Endodermal cell (in vitro differentiated cells): Measurements from ENCODE around the gene VAC14. TPM values are rescaled to one million over a fixed set of nuclear protein-coding genes. Genes with fewer than 3 reads are reported as not detected.
A peak's percentile ranks its signal among the peaks of the same experiment; 100 is the strongest.

ENCODE experiments used
- DNase-seq: peaks from one replicate; pipeline ENCODE4 v3.0.0-alpha.2; 2017
- H3K27ac ChIP-seq: 2 replicates; pipeline ENCODE4 v1.5.1; 2013; ENCODE audit warnings: mild to moderate bottlenecking, low read depth, low read length, moderate library complexity
- H3K27me3 ChIP-seq: 2 replicates; pipeline ENCODE4 v1.6.1; 2013; ENCODE audit warnings: mild to moderate bottlenecking, low read length, moderate library complexity; ENCODE audit not compliant: insufficient read depth, control insufficient read depth, poor library complexity, severe bottlenecking
- H3K36me3 ChIP-seq: 2 replicates; pipeline ENCODE4 v1.7.0; 2013; ENCODE audit warnings: mild to moderate bottlenecking, low read length, moderate library complexity; ENCODE audit not compliant: control insufficient read depth, insufficient read depth
- H3K4me1 ChIP-seq: one replicate; pipeline ENCODE4 v1.7.0; 2013; ENCODE audit warnings: low read length; ENCODE audit not compliant: control insufficient read depth, insufficient read depth
- H3K4me3 ChIP-seq: 2 replicates; pipeline ENCODE4 v1.5.1; 2013; ENCODE audit warnings: mild to moderate bottlenecking, low read length, moderate library complexity
- H3K9ac ChIP-seq: 2 replicates; pipeline ENCODE4 v1.6.1; 2013; ENCODE audit warnings: mild to moderate bottlenecking, low read length, moderate library complexity; ENCODE audit not compliant: poor library complexity, severe bottlenecking; ENCODE audit errors: extremely low read depth
- H3K9me3 ChIP-seq: 2 replicates; pipeline ENCODE4 v1.6.1; 2013; ENCODE audit warnings: mild to moderate bottlenecking, low read length, moderate library complexity; ENCODE audit not compliant: control insufficient read depth
- H3K27ac Mint-ChIP-seq: 2 replicates; pipeline ENCODE4 v1.8.0; 2020; ENCODE audit warnings: mixed read lengths
- H3K27me3 Mint-ChIP-seq: 2 replicates; pipeline ENCODE4 v1.8.0; 2021; ENCODE audit warnings: mild to moderate bottlenecking, mixed read lengths; ENCODE audit not compliant: insufficient read depth
- H3K36me3 Mint-ChIP-seq: 2 replicates; pipeline ENCODE4 v1.8.0; 2020; ENCODE audit warnings: low read depth, mixed read lengths
- H3K4me1 Mint-ChIP-seq: 2 replicates; pipeline ENCODE4 v1.8.0; 2020; ENCODE audit warnings: mixed read lengths
- H3K4me3 Mint-ChIP-seq: 2 replicates; pipeline ENCODE4 v1.8.0; 2020; ENCODE audit warnings: mild to moderate bottlenecking, moderate library complexity, mixed read lengths
- H3K9me3 Mint-ChIP-seq: 2 replicates; pipeline ENCODE4 v1.8.0; 2020; ENCODE audit warnings: mild to moderate bottlenecking, mixed read lengths
- CTCF ChIP-seq: fragments of 200-600 bp; sonication (generic); conservative IDR thresholded peaks from 2 replicates; pipeline ENCODE4 v1.5.0; 2021; ENCODE audit warnings: antibody characterized with exemption, mild to moderate bottlenecking
- WGBS, 2 experiments: methylation state at CpG; one replicate each; pipeline versions ENCODE4 v1.1.5 to v1.1.7; 2013; ENCODE audit warnings: missing lambda C conversion rate in 2 of 2, mixed read lengths in 1 of 2; ENCODE audit not compliant: insufficient coverage in 1 of 2, insufficient read length in 1 of 2; 5-methylcytosine and 5-hydroxymethylcytosine counted together
- total RNA-seq, 2 donors: library from RNA; stranded (reverse); fragmentation: NEBNext Ultra II Directional in 1 of 2; extraction: Animal tissue kit (Norgen Biotek cat#: 25700) in 1 of 2; gene quantifications; 2 replicates in 1 of 2; 3 replicates in 1 of 2; pipeline ENCODE4 v1.2.1, GENCODE V29; 2021

The VAC14 gene
- total RNA-seq, 2 donors from 2014 or later: 47.5 to 48.7 TPM

- no peaks in the 10 kb centered on the region for H3K27me3 ChIP-seq
- Mint-ChIP-seq H3K27me3 (peaks cover 1% of the 10 kb centered on the region), H3K27ac (no peak overlapping the region), H3K4me3 (peak overlapping the region; percentile 62), H3K36me3 (no peaks in the 10 kb centered on the region), H3K9me3 (no peaks in the 10 kb centered on the region), H3K4me1 (no peaks in the 10 kb centered on the region)
- no peak for DNase-seq
- H3K36me3 ChIP-seq: no peaks in the 10 kb centered on the region
- H3K27ac ChIP-seq: peak overlapping the region; percentile 49
- no peak overlapping the region for H3K9ac ChIP-seq
- 92 to 96% methylated on average over 17 to 18 of the region's 18 CpGs for WGBS, 2 experiments
- H3K4me3 ChIP-seq: no peak overlapping the region
- no peaks in the 10 kb centered on the region for H3K9me3 ChIP-seq
- TF ChIP-seq CTCF: no peak
- peaks cover 4% of the 10 kb centered on the region for H3K4me1 ChIP-seq
Observed at GRCh38 chr16:70687671-70688245, 113.2 kb downstream of the VAC14 start.

GRCh38 chr16:70687102-70687511, 113.9 kb downstream of the VAC14 start:
- H3K27ac Mint-ChIP-seq: no peak overlapping the region
- H3K4me1 Mint-ChIP-seq: no peaks in the 10 kb centered on the region
- WGBS, 2 experiments: 70% methylated on average over 4 of the region's 5 CpGs; no CpG with 5 or more reads in 1 of the 2 experiments
- H3K27me3 ChIP-seq: no peaks in the 10 kb centered on the region
- H3K4me1 ChIP-seq: peaks cover 4% of the 10 kb centered on the region
- no peaks in the 10 kb centered on the region for H3K9me3 ChIP-seq
- no peak overlapping the region for H3K4me3 ChIP-seq
- peaks cover 1% of the 10 kb centered on the region for H3K27me3 Mint-ChIP-seq
- peak overlapping the region; percentile 62 for H3K4me3 Mint-ChIP-seq
- H3K27ac ChIP-seq: no peak overlapping the region
- no peak for TF ChIP-seq CTCF
- DNase-seq: no peak
- no peak overlapping the region for H3K9ac ChIP-seq
- H3K9me3 Mint-ChIP-seq: no peaks in the 10 kb centered on the region
- H3K36me3 Mint-ChIP-seq: no peaks in the 10 kb centered on the region
- no peaks in the 10 kb centered on the region for H3K36me3 ChIP-seq

- peaks cover 4% of the 10 kb centered on the region for H3K4me1 ChIP-seq
- no peak for TF ChIP-seq CTCF
- no peaks in the 10 kb centered on the region for H3K9me3 ChIP-seq
- no peaks in the 10 kb centered on the region for H3K36me3 Mint-ChIP-seq
- H3K9ac ChIP-seq: no peak overlapping the region
- no peaks in the 10 kb centered on the region for H3K36me3 ChIP-seq
- H3K27ac ChIP-seq: peak overlapping the region; percentile 32
- peak overlapping the region; percentile 49 for H3K4me3 ChIP-seq
- H3K4me1 Mint-ChIP-seq: no peaks in the 10 kb centered on the region
- H3K27me3 Mint-ChIP-seq: peaks cover 1% of the 10 kb centered on the region
- WGBS, 2 experiments: 67 to 78% methylated on average over 21 to 29 of the region's 29 CpGs
- peak; percentile 69 for DNase-seq
- peak overlapping the region; percentile 62 for H3K4me3 Mint-ChIP-seq
- no peaks in the 10 kb centered on the region for H3K9me3 Mint-ChIP-seq
- H3K27ac Mint-ChIP-seq: peak overlapping the region; percentile 48
- H3K27me3 ChIP-seq: no peaks in the 10 kb centered on the region
Observed at GRCh38 chr16:70686376-70687101, 114.4 kb downstream of the VAC14 start.
